Endodermal cell (in vitro differentiated cells): Measurements from ENCODE around the gene SLC4A4. TPM values are rescaled to one million over a fixed set of nuclear protein-coding genes. Genes with fewer than 3 reads are reported as not detected.

Source experiments
- DNase-seq: peaks from one replicate; pipeline ENCODE4 v3.0.0-alpha.2; 2017
- H3K27ac ChIP-seq: 2 replicates; pipeline ENCODE4 v1.5.1; 2013; ENCODE audit warnings: mild to moderate bottlenecking, low read depth, low read length, moderate library complexity
- H3K27me3 ChIP-seq: 2 replicates; pipeline ENCODE4 v1.6.1; 2013; ENCODE audit warnings: mild to moderate bottlenecking, low read length, moderate library complexity; ENCODE audit not compliant: insufficient read depth, control insufficient read depth, poor library complexity, severe bottlenecking
- H3K36me3 ChIP-seq: 2 replicates; pipeline ENCODE4 v1.7.0; 2013; ENCODE audit warnings: mild to moderate bottlenecking, low read length, moderate library complexity; ENCODE audit not compliant: control insufficient read depth, insufficient read depth
- H3K4me1 ChIP-seq: one replicate; pipeline ENCODE4 v1.7.0; 2013; ENCODE audit warnings: low read length; ENCODE audit not compliant: control insufficient read depth, insufficient read depth
- H3K4me3 ChIP-seq: 2 replicates; pipeline ENCODE4 v1.5.1; 2013; ENCODE audit warnings: mild to moderate bottlenecking, low read length, moderate library complexity
- H3K9ac ChIP-seq: 2 replicates; pipeline ENCODE4 v1.6.1; 2013; ENCODE audit warnings: mild to moderate bottlenecking, low read length, moderate library complexity; ENCODE audit not compliant: poor library complexity, severe bottlenecking; ENCODE audit errors: extremely low read depth
- H3K9me3 ChIP-seq: 2 replicates; pipeline ENCODE4 v1.6.1; 2013; ENCODE audit warnings: mild to moderate bottlenecking, low read length, moderate library complexity; ENCODE audit not compliant: control insufficient read depth
- H3K27ac Mint-ChIP-seq: 2 replicates; pipeline ENCODE4 v1.8.0; 2020; ENCODE audit warnings: mixed read lengths
- H3K27me3 Mint-ChIP-seq: 2 replicates; pipeline ENCODE4 v1.8.0; 2021; ENCODE audit warnings: mild to moderate bottlenecking, mixed read lengths; ENCODE audit not compliant: insufficient read depth
- H3K36me3 Mint-ChIP-seq: 2 replicates; pipeline ENCODE4 v1.8.0; 2020; ENCODE audit warnings: low read depth, mixed read lengths
- H3K4me1 Mint-ChIP-seq: 2 replicates; pipeline ENCODE4 v1.8.0; 2020; ENCODE audit warnings: mixed read lengths
- H3K4me3 Mint-ChIP-seq: 2 replicates; pipeline ENCODE4 v1.8.0; 2020; ENCODE audit warnings: mild to moderate bottlenecking, moderate library complexity, mixed read lengths
- H3K9me3 Mint-ChIP-seq: 2 replicates; pipeline ENCODE4 v1.8.0; 2020; ENCODE audit warnings: mild to moderate bottlenecking, mixed read lengths
- WGBS, 2 experiments: methylation state at CpG; one replicate each; pipeline versions ENCODE4 v1.1.5 to v1.1.7; 2013; ENCODE audit warnings: missing lambda C conversion rate in 2 of 2, mixed read lengths in 1 of 2; ENCODE audit not compliant: insufficient coverage in 1 of 2, insufficient read length in 1 of 2; 5-methylcytosine and 5-hydroxymethylcytosine counted together
- total RNA-seq, 2 donors: library from RNA; stranded (reverse); fragmentation: NEBNext Ultra II Directional in 1 of 2; extraction: Animal tissue kit (Norgen Biotek cat#: 25700) in 1 of 2; gene quantifications; 2 replicates in 1 of 2; 3 replicates in 1 of 2; pipeline ENCODE4 v1.2.1, GENCODE V29; 2021
- TF ChIP-seq, protein P1 (sequence below): fragments of 200-600 bp; sonication (generic); conservative IDR thresholded peaks from 2 replicates; pipeline ENCODE4 v1.5.0; 2021; ENCODE audit warnings: antibody characterized with exemption, mild to moderate bottlenecking

Gene SLC4A4
- total RNA-seq, 2 donors from 2014 or later: 3.3 to 3.8 TPM

- H3K4me1 Mint-ChIP-seq: no peaks in the 10 kb centered on the region
- no peak overlapping the region for H3K9ac ChIP-seq
- H3K27ac Mint-ChIP-seq: no peak overlapping the region
- H3K36me3 ChIP-seq: no peaks in the 10 kb centered on the region
- no peaks in the 10 kb centered on the region for H3K36me3 Mint-ChIP-seq
- H3K4me3 ChIP-seq: no peak overlapping the region
- no peak overlapping the region for H3K27ac ChIP-seq
- H3K9me3 Mint-ChIP-seq: no peaks in the 10 kb centered on the region
- H3K4me1 ChIP-seq: no peaks in the 10 kb centered on the region
- no peaks in the 10 kb centered on the region for H3K9me3 ChIP-seq
- no peak overlapping the region for H3K4me3 Mint-ChIP-seq
- H3K27me3 Mint-ChIP-seq: no peaks in the 10 kb centered on the region
- no peak for DNase-seq
- WGBS, 2 experiments: 86 to 100% methylated on average over 1 to 2 of the region's 2 CpGs
- no peaks in the 10 kb centered on the region for H3K27me3 ChIP-seq
- TF ChIP-seq, protein P1, sequence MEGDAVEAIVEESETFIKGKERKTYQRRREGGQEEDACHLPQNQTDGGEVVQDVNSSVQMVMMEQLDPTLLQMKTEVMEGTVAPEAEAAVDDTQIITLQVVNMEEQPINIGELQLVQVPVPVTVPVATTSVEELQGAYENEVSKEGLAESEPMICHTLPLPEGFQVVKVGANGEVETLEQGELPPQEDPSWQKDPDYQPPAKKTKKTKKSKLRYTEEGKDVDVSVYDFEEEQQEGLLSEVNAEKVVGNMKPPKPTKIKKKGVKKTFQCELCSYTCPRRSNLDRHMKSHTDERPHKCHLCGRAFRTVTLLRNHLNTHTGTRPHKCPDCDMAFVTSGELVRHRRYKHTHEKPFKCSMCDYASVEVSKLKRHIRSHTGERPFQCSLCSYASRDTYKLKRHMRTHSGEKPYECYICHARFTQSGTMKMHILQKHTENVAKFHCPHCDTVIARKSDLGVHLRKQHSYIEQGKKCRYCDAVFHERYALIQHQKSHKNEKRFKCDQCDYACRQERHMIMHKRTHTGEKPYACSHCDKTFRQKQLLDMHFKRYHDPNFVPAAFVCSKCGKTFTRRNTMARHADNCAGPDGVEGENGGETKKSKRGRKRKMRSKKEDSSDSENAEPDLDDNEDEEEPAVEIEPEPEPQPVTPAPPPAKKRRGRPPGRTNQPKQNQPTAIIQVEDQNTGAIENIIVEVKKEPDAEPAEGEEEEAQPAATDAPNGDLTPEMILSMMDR: no peak
Measured at GRCh38 chr4:71449040-71449439, 110.2 kb downstream of the SLC4A4 start.

DNA sequence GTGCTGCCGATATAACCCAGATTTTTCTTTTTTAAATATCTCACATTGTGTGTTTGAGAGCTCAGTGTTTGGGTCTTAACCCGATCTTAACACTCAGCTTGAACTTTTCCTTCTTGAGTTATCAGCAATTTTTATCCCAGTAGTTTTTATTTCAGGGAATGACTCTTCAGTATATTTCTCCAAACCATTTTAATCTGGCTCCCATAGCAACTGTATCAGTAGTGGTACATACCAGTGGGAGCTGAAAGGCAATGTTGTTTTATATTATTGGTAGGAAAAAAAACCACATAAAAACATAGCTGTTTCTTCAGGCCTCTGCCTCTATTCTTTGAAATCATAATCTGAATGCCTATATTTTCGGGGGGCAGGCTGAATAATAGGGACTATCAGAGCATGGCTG lies 111.1 kb downstream of the SLC4A4 start:
- WGBS, 2 experiments: 0 to 65% methylated on average over 1 to 3 of the region's 3 CpGs
- Mint-ChIP-seq H3K9me3 (no peaks in the 10 kb centered on the region), H3K27me3 (no peaks in the 10 kb centered on the region), H3K36me3 (no peaks in the 10 kb centered on the region), H3K27ac (no peak overlapping the region), H3K4me1 (no peaks in the 10 kb centered on the region), H3K4me3 (no peak overlapping the region)
- Histone ChIP-seq H3K27ac (no peak overlapping the region), H3K9me3 (no peaks in the 10 kb centered on the region), H3K4me3 (no peak overlapping the region), H3K27me3 (no peaks in the 10 kb centered on the region), H3K9ac (no peak overlapping the region), H3K4me1 (no peaks in the 10 kb centered on the region), H3K36me3 (no peaks in the 10 kb centered on the region)
- DNase-seq: no peak
- TF ChIP-seq, protein P1: no peak

DNA sequence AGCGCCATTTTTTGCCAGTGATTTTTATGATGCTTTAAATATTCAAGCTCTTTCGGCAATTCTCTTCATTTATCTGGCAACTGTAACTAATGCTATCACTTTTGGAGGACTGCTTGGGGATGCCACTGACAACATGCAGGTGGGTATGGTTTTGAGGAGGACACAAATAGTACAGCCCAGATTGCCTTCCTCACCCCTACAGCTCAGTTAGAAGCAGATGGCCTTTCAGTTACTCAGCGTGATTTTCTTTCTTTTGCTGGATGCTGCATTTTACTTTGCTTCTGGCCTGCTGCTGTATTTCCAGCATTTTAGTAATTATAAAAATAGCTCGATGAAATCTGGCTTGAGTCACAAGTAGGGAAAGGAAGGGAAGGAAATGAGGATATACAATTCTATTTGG lies 114.7 kb downstream of the SLC4A4 start:
- H3K36me3 ChIP-seq: no peaks in the 10 kb centered on the region
- no peaks in the 10 kb centered on the region for H3K9me3 Mint-ChIP-seq
- no peaks in the 10 kb centered on the region for H3K9me3 ChIP-seq
- no peak overlapping the region for H3K27ac Mint-ChIP-seq
- WGBS, 2 experiments: 90 to 100% methylated on average over 2 to 4 of the region's 4 CpGs
- no peak overlapping the region for H3K4me3 Mint-ChIP-seq
- no peaks in the 10 kb centered on the region for H3K27me3 ChIP-seq
- H3K4me3 ChIP-seq: no peak overlapping the region
- TF ChIP-seq, protein P1: no peak
- no peaks in the 10 kb centered on the region for H3K4me1 Mint-ChIP-seq
- H3K36me3 Mint-ChIP-seq: no peaks in the 10 kb centered on the region
- no peaks in the 10 kb centered on the region for H3K4me1 ChIP-seq
- no peaks in the 10 kb centered on the region for H3K27me3 Mint-ChIP-seq
- H3K27ac ChIP-seq: no peak overlapping the region
- DNase-seq: no peak
- no peak overlapping the region for H3K9ac ChIP-seq
